ENCODE results near the gene ACSS1.

Gene ACSS1

GRCh38 chr20:25032478-25033264 is 25.3 kb downstream of the ACSS1 start:
- DNase-seq (ENCODE audit: low spot score) = peak; percentile 29

DNA sequence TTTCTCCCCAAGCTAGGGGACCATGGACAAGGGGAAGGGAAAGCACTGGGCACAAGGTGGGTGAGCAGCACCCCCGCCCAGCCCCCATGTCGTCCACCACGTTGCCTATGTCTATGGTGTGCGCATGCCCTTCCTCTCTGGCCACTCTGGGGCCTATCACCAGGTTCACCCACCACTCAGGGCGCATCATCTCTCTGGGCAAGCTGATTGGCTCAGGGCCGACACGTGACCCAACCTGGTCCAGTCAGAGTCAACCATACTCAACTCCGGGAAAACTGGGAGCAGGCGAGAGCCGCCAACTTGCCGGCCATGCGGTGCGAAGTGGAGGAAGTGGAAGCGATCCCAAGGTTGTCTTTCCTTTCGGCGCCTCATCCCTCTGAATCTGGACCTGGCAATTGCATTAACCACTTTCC is 25.9 kb downstream of the ACSS1 start:
- no peak for DNase-seq (ENCODE audit: low spot score)

DNA sequence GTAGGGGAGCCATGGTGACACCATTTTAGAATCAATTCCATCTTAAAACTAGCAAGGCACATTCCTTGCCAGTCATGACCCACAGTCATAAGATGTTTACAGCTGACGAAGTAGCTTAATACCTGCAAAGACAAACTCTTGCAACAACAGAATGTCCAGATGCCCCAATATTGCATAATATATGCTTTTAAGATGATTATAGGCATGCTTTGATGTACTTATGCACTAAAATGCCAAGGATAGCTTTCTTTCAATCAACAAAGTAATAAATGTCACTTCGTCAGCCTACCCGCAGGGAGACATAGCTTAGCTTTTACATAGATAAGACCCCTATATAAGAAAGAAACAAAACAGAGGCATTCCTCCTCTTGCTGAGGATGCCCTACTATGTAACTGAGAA is 26.7 kb downstream of the ACSS1 start:
- no peak for DNase-seq (ENCODE audit: low spot score)

DNA sequence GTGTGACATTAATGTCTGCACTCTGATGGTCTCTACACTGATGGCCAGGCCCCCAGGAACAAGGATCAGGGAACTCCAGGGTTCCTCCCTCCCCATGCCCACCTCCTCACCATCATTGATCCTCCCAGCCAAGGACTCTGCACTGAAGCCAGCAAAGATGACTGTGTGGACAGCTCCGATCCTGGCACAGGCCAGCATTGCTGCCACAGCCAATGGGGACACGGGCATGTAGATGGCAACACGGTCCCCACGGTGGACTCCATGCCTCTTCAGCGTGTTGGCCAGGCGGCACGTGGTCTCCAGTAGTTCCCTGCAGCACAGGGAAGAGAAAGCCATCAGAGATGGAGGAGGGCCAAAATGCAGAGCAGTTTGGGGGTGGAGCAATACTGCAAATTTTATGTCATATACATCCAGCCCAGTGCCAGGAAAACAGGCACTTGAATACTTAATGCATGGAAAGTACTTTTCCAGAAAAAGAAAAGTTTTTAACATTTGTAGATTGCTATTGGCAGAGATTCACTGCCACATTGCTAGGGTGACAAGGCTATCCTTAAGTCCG is 27.2 kb downstream of the ACSS1 start:
- DNase-seq (ENCODE audit: low spot score) = no peak

DNA sequence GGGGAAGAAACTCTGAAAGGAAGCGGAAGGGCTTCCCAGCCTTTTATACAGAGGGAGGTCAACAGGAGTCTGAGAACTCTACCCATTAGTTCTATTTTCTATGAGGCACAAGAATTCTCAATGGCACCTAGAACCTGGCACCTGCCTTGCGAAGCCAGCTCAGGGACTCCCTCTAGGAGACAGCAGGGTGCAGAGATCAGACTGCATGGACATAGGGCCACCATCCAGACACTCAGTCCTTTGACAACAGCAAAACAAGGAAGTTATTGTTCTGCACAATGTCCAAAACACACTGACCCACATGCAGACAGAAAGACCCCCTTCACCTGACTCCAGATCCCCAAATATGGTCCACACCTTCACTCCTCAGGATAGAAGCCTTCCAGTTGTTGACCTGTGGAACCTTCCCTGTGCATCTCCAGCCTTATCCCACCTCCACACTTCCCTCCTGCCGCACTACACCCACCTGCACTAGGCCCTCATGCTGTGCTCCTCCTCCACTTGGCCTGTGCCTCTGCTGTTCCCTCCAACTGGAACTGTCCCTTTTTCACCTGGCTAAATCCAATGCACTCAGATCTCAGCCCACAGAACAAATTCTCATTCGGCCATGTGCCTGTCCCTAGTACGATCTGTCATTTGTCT is 27.8 kb downstream of the ACSS1 start:
- DNase-seq (ENCODE audit: low spot score) = no peak

DNA sequence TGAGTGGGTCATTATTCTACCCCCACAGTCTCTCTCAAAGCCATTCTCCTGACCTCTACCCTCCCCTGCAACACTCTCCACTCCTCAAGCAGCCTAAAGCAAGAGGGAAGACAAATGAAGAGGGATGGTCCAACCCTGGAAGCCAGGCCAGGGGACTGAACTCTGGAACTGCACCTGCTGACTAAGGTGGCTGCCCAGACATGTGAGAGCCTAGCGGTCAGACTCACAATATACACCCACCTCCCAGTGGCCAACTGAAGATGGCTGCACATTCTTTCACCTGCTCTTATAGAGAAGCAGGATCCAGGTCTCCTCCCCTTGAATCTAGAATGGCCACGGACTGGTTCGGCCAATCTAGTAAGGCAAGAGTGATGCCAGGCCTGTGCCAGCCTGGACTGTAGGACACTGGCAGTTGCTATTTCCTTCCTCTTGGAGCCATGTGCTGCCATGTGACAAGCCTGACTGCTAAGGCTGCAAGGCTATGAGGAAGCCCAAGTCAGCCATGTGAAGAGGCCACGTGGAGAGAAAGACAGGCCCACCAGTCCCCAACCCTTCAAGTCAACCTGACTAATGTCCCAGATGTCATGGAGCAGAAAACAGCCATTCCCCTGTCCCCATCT is 31.8 kb downstream of the ACSS1 start:
- DNase-seq (ENCODE audit: low spot score) = no peak

DNA sequence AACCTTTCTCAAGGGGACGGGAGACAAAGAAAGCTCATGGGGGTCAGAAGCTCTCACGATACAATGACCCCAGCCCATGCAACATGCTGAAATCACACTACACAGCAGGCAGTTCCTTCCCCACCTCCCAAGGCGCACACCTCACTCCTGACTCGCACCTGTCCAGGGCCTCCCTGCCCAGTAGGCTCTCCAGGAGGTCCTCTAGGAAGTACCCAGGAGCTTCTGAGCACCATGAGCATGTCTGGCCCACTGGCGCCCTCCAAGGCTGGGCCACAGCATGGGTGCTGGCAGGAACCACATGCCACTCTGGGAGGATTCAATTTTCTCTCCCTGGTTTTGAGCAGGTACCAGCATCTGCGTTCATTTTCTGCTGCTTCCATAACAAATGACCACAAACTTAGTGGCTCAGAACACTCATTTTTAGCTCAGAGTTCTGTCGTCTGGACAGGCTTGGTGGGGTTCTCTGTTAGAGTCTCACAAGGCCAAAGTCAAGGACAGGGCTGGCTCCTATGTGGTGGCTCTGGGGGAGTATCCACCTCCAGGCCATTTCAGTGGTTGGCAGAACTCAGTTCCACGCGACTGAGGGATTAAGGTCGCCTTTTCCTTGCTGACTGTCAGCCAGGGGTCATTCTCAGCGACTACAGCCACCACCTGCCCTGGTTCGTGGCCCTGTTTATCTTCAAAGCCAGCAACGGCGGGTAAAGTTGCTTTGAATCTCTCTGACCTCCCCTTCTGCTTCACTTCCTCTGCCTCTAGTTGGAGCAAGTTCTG is 32.7 kb downstream of the ACSS1 start:
- DNase-seq (ENCODE audit: low spot score) = no peak

- no peak for DNase-seq (ENCODE audit: low spot score)
Measured at GRCh38 chr20:25024171-25024570, 33.8 kb downstream of the ACSS1 start.

DNA sequence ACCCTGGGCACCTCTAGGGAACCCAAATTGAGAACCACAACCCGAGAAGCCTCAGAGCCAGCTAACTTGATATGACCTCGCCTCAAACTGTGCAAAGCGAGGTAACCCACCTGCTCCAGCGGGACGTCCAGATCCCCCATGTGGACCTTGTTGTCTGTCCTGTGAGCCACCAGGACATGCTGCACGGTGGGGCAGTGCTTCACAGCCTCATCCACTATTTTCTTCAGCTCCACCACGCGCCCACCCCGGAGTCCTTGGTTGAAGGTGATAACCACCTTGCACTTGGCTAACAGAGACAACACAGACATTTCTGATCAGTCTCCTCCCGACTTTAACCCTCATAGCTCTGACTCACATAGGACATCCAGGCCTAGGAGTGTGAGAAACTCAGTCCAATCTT is 34.6 kb downstream of the ACSS1 start:
- no peak for DNase-seq (ENCODE audit: low spot score)

GRCh38 chr20:25022680-25023079 is 35.3 kb downstream of the ACSS1 start:
- DNase-seq (ENCODE audit: low spot score) = no peak

DNA sequence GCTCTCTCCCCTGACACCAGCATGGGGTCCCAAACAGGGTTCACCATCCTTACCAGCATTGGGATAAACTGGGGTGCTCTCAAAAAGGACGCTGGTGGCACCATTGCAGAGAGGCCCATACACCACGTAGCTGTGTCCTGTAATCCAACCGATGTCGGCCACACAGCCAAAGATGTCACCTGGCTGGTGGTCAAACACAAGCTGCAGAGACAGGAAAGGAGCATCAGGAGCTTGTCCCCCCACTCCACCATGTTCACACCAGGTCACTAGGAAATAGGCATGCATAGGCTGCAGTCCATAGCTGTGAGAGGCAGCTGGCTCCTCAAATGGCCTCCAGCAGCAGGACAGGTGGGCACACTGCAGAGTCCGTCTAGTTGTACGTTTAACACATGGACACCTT is 36.6 kb downstream of the ACSS1 start:
- DNase-seq (ENCODE audit: low spot score) = no peak

GRCh38 chr20:25020901-25021301 is 37.0 kb downstream of the ACSS1 start:
- no peak for DNase-seq (ENCODE audit: low spot score)

DNA sequence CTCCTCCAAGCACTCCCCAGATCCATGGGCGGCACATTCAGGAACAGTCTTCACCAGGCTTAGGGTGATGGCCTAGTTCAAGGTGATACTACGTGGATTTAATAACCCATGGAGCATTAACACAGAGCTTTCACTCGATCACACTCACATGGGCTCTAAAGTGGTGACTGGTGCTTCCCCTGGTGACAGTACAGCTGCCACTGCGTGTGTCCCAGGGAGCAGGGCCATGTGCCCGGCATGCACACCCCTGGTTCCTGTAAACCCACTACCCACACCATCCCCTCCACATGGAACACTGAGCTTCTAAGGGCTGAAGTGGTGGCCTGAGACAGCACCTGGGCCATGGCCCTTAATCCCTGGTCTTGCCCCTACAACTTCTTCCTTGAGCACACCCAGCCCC is 37.6 kb downstream of the ACSS1 start:
- DNase-seq (ENCODE audit: low spot score) = no peak

GRCh38 chr20:25019381-25020155 is 38.4 kb downstream of the ACSS1 start:
- no peak for DNase-seq (ENCODE audit: low spot score)

- no peak for DNase-seq (ENCODE audit: low spot score)
Measured at GRCh38 chr20:25018841-25019240, 39.1 kb downstream of the ACSS1 start.

- no peak for DNase-seq (ENCODE audit: low spot score)
Measured at GRCh38 chr20:25018425-25018824, 39.5 kb downstream of the ACSS1 start.

DNA sequence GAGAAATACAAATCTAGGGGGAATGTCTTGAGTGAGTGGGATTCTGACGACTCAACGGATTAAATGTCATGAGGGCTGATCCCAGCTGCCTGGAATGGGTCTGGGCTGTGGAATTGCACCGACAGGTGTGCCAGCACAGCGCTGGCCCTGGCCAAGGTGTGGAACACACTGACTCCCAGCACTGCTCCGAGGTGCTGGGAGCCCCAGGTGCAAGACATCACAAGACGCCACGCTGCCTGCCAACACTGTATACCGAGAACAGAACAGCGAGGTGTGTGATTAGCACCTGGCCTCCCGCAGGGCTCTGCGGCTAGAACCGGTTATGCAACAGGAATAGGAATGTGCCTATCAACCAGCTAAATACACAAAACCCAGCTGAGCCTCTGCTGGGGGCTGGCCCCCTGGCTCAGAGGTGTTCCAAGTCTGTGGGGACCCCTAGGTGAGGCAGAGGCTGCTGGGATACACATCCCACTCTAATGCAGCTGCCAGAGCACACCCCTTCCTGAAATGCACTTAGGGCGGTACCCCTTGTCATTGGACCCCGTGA is 40.6 kb downstream of the ACSS1 start:
- no peak for DNase-seq (ENCODE audit: low spot score)

DNA sequence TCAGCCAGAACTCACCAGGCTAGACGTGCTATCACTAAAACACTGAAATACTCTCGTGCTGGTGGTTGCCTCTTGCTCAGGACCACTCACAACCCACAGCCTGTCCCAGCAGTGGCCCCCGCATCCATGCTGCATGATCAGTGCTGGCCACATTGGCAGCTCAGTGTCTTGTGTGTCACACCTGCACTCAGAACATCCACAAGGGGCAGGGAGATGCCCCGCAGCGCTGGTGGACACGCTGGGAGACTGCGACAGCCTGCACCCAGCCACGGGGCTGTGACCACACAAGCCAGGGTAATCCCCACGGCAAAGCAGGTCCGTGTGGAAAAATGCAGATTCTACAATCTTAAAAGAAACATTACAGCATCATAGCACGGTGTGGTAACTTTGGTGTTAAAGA is 41.5 kb downstream of the ACSS1 start:
- DNase-seq (ENCODE audit: low spot score) = no peak

GRCh38 chr20:25015986-25016385 is 42.0 kb downstream of the ACSS1 start:
- DNase-seq (ENCODE audit: low spot score) = no peak

DNA sequence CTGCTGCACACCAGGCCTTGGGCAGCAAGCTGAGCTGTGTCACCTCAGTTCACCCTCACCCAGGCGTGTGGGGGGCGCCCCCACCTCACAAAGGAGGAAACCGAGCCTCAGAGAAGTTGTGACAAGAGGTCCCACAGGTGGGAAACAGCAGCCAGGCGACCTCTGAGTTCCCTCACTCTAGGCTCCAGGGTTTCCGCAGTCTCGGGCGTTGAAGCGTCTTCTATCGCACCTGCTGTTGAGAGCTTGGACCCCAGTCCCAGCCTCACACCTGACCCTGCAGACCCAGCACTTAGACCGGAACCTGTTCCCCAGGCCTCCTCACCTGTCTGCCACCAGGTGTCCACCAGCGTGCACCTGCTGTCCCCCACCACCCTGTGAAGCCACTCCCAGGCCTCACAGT is 43.1 kb downstream of the ACSS1 start:
- DNase-seq (ENCODE audit: low spot score) = no peak
